Stimulated activated CD8-positive, alpha-beta memory T cell treated with anti-CD3 and anti-CD28 coated beads, Interleukin-2, amount 100 ng/mL, for 48 hours (primary cell): ENCODE data around the gene SV2B.

Experiments
- DNase-seq, 2 donors: peaks; one replicate each; pipeline ENCODE4 v3.0.0-alpha.2; 2020; ENCODE audit warnings: low read depth in 2 of 2

The SV2B gene

GRCh38 chr15:91268510-91268909, 168.5 kb downstream of the SV2B start:
- peak in 1 of 2 donors; percentile 18 for DNase-seq

- DNase-seq: no peak
Observed at GRCh38 chr15:91270747-91271146, 170.7 kb downstream of the SV2B start.

DNA sequence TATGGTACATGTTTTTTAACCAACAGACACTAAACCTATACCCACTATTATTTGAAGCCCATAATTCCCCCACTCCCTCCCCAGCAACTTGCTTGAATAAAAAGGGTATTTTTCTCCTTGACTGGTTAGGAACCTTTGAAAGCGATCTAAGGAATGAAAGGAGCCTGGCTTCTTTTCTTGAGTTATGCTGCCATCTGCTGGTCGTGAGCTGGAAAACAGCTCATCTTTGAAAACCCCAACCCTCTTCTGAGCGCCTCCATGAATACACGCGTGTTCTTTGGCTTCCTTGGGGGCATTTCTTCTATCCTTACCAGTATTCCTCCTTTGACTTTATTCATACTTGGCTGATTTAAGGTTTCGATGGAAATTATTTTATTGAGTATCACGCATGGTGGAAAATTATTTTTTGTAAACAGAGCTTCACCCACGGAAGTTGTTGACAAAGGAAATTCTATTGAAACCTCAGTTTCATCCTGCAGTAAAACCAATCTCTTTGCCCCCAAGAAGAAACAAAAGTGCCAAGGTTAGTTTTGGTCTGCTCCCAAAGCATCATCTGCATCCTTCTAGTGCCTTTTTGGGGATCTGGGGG, 171.6 kb downstream of the SV2B start:
- peak in 1 of 2 donors; percentile 27 for DNase-seq

DNA sequence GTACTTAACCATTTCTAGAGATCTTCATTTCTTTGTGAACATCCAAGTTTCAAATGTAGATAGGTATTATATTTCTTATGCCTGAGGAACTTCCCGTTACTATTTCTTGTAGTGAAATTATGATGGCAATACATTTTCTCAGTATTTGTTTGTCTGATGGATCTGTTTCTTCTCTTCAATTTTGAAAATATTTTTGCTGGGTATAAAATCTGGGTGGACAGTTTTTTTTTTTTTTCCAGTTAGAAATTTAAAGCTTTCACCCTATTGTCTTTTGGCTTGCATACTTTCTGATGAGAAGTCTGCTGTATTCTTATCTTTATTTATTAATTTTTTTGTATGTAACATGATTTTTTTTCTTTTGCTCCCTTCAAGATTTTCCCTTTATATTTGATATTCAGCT, 175.8 kb downstream of the SV2B start:
- no peak for DNase-seq

DNA sequence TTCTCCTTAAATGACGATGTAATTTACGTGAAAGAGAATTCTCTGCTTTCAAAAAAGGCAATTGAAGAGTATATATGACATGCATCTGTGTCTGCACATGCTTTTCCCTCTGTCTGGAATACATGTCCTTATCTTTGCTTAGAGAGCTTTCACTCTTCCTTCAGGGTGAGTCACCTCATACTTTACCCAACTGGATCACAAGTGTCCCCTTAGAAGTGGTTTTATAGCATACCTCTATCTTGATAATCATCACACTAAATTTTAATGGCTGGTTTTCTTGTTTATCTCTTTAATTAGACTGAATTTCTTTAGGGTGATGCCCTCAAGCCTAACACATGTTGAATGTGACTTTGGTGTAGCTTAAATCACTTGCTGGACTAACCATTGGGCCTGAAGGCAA, 178.9 kb downstream of the SV2B start:
- DNase-seq: no peak

DNA sequence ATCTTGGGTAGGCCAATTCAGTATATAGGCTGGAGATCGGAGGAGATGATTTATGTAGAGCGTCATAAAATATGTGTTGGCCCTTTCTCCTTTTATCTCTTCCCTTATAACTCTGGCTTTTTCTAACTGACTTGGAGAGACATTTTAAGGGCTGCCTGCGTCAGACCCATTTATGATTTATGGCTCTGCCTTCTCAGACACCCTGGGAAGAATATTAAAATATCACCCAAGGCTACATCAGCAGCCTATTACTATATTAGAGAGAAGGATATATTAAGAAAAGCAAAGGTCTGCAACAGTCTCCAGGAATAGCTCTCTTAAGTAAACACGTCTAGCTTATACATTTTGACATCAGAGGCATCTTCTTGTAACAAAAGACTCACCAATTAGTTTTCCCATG, 179.4 kb downstream of the SV2B start:
- DNase-seq: no peak

DNA sequence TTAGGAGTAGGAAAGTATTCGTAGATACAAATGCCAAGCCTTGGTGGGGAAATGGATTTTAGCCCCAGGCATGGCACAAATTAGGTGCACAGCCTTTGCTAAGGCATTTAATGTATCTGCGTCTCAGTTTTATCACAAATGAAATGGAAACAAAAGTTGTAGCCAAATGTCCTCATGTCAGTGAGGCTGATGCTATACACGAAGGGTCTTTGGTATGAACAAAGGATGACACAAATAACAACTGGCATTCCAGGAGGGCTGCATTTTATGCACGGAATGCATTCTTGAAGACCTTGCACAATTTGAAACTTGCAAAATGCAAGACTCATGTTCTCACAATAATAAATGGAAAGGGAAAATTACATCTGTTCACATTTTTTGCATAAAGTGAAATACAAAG, 181.9 kb downstream of the SV2B start:
- DNase-seq: no peak

DNA sequence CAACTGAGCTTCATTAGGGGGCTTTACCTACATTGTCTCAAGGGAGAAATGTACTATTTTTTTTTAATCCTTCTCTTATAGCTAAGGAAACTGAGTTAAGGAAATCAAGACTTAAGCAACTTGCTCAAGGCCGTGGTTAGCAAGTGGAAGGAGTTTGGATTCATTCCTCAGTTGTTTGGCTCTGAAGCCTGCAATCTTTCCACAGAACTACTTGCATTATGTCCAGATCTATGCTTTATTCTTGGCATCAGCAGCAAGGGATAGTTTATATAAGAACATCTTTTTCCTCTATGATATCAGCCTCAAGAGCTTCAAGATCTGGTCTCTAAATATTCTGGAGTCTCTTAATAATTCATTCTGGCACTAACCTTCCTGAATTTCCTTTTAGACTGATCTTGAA, 182.4 kb downstream of the SV2B start:
- DNase-seq: no peak

GRCh38 chr15:91283155-91283554, 183.1 kb downstream of the SV2B start:
- DNase-seq: no peak

GRCh38 chr15:91284758-91285466, 184.9 kb downstream of the SV2B start:
- DNase-seq: no peak

- no peak for DNase-seq
Observed at GRCh38 chr15:91289324-91289723, 189.3 kb downstream of the SV2B start.

- no peak for DNase-seq
Observed at GRCh38 chr15:91290553-91290952, 190.5 kb downstream of the SV2B start.

DNA sequence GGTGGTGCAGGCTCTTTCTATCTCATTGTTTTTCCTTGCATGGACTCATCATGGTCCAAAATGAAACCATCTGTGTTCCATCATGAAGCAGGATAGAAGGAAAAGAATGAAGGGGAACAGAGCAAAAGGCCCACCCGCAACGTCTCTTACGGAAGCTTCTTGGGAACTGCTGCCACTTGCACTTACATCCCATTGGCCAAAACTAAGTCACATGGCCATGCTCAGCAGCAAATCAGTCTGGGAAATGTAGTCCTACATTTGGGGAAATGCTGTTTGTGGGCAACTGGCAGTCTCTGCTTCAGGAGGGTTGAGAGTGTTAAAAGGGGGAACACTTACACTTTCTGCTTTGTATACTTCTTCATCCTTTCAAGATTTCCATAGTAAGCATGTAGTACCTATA, 191.6 kb downstream of the SV2B start:
- no peak for DNase-seq

DNA sequence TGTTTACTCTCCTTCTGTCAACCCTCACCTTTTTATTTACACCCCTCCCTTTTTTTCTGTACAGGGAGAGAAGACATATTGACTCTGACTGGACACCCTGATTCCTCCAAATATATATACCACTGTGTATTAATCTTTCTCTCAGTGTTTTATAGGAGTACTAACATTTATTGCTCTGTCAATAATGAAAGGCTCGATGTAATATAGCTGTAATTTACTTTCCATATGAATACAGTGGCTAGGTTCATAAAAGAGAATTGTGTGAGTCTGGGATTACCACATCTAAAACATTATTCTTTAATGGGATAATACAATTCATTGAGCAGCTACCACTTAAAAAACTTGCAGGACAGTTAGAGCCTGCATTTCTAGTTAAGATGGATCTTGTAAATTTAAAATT, 194.3 kb downstream of the SV2B start:
- DNase-seq: no peak

DNA sequence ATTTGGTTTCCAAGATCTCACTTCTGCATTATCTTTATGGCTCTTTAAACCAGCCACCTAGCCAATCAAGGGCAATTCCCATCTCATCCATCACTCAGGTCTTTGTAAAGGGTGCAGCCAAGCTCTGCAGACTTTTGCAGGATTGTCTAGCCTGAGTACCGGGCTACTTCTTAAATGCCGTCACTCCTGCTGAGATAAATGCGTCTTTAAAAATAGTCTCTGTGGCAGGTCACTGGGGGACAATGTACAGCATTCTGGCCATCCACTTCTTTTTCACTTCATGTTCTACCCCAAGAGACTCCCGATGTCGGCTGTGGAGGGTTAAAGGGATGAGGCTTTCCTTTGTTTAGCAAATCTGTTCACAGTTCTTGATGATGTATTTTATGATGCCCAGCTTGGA, 194.7 kb downstream of the SV2B start:
- DNase-seq: no peak

DNA sequence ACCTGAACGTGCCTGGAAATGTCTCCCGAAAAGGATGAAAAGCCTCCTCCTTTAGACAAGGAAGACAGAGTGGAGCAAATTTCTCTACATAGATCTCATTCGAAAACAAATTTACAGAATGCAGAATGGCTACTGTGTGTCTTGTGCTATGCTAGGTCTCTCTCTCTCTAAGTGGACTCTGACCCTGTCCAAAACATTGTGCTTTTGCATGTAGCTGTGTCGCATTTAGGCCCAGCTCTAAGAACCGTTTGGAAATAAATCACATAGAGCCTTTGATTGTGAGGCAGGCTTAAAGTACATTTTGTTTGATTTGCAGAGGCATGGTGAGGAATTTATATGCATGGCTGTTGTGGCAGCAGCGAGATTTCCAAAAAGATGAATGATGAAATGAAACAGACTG, 198.0 kb downstream of the SV2B start:
- DNase-seq: no peak

DNA sequence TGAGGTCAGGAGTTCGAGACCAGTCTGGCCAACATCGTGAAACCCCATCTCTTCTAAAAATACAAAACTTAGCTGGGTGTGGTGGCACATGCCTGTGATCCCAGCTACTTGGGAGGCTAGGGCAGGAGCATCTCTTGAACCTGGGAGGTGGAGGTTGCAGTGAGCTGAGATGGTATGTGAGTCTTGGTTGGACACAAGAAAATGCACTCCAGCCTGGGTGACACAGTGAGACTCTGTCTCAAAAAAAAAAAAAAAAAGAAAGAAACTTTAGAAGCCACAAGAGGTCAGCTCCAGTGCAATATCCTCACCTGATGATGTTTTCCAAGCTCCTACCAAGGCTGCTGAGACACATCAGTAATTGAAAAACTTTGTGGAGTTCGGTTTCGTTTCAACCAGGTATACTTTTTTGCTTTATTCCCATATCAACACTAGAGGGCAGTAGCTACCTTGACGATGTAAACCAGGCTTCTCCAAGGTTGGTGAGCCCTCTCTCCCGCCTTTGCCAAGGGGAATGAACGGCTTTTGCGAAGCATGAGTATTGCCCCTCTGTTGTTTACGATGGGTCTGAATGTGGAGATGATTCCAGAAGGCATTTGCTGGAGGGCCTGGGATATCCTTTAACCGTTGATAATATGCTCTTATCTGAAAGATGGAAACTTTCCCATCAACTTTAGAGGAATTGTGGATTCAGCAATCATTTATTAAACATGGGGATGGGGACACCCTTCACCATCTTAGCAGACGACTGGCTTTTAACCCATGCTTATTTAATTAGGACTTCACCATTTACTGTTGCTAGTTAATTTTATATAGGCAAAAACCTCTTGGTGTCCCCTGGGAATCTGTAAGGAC, 202.8 kb downstream of the SV2B start:
- no peak for DNase-seq

DNA sequence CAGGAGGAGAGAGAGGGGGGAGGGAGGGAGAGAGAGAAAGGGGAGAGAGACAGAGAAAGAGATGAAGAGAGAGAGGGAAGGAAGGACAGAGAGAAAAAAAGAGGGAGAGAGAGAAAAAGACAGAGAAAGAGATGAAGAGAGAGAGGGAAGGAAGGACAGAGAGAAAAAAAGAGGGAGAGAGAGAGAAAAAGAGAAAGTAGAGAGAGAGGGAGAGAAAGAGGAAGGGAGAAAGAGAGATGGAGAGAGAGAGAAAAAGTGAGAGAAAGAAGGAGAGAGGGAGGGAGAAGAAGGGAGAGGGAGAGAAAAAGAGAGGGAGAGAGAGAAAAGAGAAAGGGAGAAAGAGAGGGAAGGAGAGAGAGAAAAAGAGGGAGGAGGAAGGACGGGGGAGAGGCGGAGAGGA, 204.2 kb downstream of the SV2B start:
- no peak for DNase-seq

- DNase-seq: no peak
Observed at GRCh38 chr15:91304786-91305185, 204.7 kb downstream of the SV2B start.

- no peak for DNase-seq
Observed at GRCh38 chr15:91306144-91306543, 206.1 kb downstream of the SV2B start.

DNA sequence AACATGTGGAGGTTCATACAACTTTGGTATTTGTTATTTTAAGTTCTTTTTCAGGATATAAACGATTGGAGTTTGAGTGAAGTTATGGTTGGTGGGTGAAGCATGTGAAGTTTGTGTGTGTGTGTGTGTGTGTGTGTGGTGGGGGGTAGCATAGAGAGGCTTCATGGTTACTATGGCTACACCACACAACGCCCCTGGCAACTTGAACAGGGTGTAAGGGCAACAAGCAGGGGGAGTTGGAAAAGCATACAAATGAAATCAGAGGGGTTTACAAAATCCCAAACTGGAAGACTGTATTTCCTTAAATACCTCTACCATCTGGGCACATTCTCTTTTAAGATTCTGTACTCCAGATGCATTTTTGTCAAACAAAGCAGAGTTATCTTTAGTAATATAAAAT, 207.5 kb downstream of the SV2B start:
- no peak for DNase-seq

DNA sequence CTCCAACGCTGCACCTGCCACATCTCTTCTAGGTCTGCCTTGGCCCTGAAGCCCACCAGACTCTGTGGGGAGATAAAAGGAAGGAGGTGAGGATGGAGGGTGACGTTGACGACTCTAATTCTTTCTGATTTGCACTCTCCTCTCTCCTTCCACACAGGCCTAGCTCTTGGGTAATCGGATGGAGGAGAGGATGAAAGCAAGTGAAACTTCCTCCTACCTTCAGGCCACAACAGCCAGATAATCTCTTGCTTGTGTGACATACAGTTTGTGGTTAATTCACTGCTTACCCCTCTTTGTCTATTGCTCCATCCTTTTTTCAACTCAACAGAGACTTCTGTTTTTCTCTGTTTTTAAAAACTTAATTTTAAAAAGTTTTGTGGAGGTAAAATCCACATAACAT, 208.1 kb downstream of the SV2B start:
- DNase-seq: no peak

GRCh38 chr15:91308855-91309254, 208.8 kb downstream of the SV2B start:
- peak in 1 of 2 donors; percentile 26 for DNase-seq
